Measurements from ENCODE around the gene APCDD1.

- TF ChIP-seq, protein P1, sequence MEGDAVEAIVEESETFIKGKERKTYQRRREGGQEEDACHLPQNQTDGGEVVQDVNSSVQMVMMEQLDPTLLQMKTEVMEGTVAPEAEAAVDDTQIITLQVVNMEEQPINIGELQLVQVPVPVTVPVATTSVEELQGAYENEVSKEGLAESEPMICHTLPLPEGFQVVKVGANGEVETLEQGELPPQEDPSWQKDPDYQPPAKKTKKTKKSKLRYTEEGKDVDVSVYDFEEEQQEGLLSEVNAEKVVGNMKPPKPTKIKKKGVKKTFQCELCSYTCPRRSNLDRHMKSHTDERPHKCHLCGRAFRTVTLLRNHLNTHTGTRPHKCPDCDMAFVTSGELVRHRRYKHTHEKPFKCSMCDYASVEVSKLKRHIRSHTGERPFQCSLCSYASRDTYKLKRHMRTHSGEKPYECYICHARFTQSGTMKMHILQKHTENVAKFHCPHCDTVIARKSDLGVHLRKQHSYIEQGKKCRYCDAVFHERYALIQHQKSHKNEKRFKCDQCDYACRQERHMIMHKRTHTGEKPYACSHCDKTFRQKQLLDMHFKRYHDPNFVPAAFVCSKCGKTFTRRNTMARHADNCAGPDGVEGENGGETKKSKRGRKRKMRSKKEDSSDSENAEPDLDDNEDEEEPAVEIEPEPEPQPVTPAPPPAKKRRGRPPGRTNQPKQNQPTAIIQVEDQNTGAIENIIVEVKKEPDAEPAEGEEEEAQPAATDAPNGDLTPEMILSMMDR (IDR thresholded peaks at IDR 0.05 in 4 of 5, conservative IDR thresholded peaks at IDR 0.05 in 1 of 5): no peak
- no peak for TF ChIP-seq POLR2A (IDR thresholded peaks at IDR 0.05)
These were observed 48.4 kb upstream of the APCDD1 start for GRCh38 chr18:10405816-10406663.
